Upper lobe of right lung (tissue), 1 donor: ENCODE results near the gene RASSF1. TPM values are rescaled to one million over a fixed set of nuclear protein-coding genes. Genes with fewer than 3 reads are reported as not detected.

ENCODE experiments used
- ATAC-seq: fragments of 200-7000 bp; cut with Tn5 transposase; one replicate; pipeline ENCODE4 v1.9.1; 2020; ENCODE audit warnings: mild to moderate bottlenecking, moderate library complexity
- DNase-seq: peaks from one replicate; pipeline ENCODE4 v3.0.0-alpha.2; 2020
- H3K27ac ChIP-seq: fragments of 200-600 bp; one replicate; pipeline ENCODE4 v1.8.0; 2022
- H3K27me3 ChIP-seq: fragments of 200-600 bp; one replicate; pipeline ENCODE4 v1.8.0; 2022; ENCODE audit warnings: mild to moderate bottlenecking
- H3K36me3 ChIP-seq: fragments of 200-600 bp; one replicate; pipeline ENCODE4 v1.8.0; 2022
- H3K4me1 ChIP-seq: fragments of 200-600 bp; one replicate; pipeline ENCODE4 v1.8.0; 2022
- H3K4me3 ChIP-seq: fragments of 200-600 bp; one replicate; pipeline ENCODE4 v1.8.0; 2022; ENCODE audit warnings: mild to moderate bottlenecking
- H3K9me3 ChIP-seq: fragments of 200-600 bp; one replicate; pipeline ENCODE4 v1.8.0; 2022
- intact Hi-C: fragments of 100-400 bp; cut with DNase I; formaldehyde crosslinking; loops from one replicate; pipeline ENCODE4 v1.11.0; 2022
- total RNA-seq: library from RNA; stranded (reverse); fragmentation: NEBNext Ultra II Directional; extraction: Animal tissue kit (Norgen Biotek cat#: 25700); gene quantifications from one replicate; pipeline ENCODE4 v1.2.1, GENCODE V29; 2021
- TF ChIP-seq, protein P1 (sequence below): fragments of 200-600 bp; IDR thresholded peaks from one replicate; pipeline ENCODE4 v1.8.0; 2022; ENCODE audit warnings: antibody characterized with exemption
- donor health status: DM: no; HTN: yes; CAD: no; lungs with severe emphysema.

The RASSF1 gene
- total RNA-seq, 1 donor from 2014 or later, result 39.1 TPM

DNA sequence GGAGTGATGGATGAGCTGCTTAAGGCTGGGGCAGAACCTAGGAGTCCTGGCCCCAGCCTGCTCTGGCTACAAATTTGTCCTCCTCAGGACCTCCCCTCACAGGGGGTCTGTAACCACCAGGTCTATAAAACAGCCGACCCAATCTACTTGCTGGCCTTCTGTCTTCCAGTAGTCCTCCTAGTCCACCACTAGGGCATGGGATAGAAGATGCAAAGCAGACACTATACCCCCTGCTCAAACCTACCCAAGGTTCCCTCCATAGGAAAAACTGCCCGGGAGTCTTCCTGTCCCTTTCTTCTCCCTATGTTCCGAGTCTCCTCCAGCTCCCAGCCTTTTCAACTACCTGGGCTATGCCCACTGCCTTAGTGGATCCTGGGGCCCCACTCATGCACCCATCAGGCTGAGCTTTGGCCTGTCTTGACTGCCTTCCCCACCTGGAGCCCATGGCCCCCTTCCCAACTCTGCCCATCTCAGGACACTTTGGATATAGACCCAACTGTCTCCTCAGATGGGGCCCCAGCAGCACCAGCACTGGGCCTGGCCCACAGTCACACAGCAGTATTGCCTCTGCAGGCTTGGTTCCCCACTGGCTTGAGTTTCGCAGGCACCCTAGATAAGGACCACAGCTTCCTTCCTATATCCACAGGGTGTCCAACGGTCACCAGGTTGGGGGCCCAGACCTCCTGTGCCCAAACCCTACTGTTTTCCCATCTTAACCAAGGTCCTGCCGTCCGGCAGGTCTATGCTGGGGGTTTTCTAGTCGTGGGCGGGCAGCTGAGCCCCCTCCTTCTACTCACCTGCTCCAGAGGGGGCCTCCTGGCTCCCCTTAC, 42.5 kb downstream of the RASSF1 start:
- Histone ChIP-seq H3K27me3 (no peaks in the 10 kb centered on the region), H3K36me3 (no peaks in the 10 kb centered on the region), H3K4me1 (peaks cover 26% of the 10 kb centered on the region), H3K27ac (peak overlapping the region; percentile 87), H3K4me3 (peak overlapping the region; percentile 65), H3K9me3 (no peaks in the 10 kb centered on the region)
- TF ChIP-seq, protein P1, sequence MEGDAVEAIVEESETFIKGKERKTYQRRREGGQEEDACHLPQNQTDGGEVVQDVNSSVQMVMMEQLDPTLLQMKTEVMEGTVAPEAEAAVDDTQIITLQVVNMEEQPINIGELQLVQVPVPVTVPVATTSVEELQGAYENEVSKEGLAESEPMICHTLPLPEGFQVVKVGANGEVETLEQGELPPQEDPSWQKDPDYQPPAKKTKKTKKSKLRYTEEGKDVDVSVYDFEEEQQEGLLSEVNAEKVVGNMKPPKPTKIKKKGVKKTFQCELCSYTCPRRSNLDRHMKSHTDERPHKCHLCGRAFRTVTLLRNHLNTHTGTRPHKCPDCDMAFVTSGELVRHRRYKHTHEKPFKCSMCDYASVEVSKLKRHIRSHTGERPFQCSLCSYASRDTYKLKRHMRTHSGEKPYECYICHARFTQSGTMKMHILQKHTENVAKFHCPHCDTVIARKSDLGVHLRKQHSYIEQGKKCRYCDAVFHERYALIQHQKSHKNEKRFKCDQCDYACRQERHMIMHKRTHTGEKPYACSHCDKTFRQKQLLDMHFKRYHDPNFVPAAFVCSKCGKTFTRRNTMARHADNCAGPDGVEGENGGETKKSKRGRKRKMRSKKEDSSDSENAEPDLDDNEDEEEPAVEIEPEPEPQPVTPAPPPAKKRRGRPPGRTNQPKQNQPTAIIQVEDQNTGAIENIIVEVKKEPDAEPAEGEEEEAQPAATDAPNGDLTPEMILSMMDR, result peak; percentile 11
- no peak for ATAC-seq
- intact Hi-C loops, result no loop called here
- no peak for DNase-seq

DNA sequence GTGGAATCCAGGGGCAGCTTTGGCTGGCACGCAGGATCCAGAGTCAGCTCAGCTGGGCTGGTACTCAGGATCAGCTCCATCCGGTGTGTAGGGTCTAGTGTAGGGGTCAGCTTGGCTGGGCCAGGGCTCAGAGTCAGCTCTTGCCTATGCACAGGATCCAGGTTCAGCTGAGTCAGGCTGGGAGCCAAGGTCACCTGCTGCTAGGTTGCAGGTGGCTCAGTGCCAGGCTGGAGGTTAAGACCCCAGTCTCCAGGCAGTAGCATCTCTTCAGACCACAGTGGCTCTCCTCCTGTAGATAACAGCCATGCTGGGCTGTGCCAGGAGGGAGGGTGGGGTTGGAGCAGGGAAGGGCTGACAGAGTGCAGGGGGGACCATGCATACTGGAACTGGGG, 43.3 kb downstream of the RASSF1 start:
- TF ChIP-seq, protein P1, result no peak
- no peaks in the 10 kb centered on the region for H3K27me3 ChIP-seq
- DNase-seq (no peak), ATAC-seq (no peak)
- intact Hi-C loops, result no loop called here
- no peak overlapping the region for H3K27ac ChIP-seq
- H3K36me3 ChIP-seq, result no peaks in the 10 kb centered on the region
- no peaks in the 10 kb centered on the region for H3K9me3 ChIP-seq
- peaks cover 31% of the 10 kb centered on the region for H3K4me1 ChIP-seq
- H3K4me3 ChIP-seq, result no peak overlapping the region

DNA sequence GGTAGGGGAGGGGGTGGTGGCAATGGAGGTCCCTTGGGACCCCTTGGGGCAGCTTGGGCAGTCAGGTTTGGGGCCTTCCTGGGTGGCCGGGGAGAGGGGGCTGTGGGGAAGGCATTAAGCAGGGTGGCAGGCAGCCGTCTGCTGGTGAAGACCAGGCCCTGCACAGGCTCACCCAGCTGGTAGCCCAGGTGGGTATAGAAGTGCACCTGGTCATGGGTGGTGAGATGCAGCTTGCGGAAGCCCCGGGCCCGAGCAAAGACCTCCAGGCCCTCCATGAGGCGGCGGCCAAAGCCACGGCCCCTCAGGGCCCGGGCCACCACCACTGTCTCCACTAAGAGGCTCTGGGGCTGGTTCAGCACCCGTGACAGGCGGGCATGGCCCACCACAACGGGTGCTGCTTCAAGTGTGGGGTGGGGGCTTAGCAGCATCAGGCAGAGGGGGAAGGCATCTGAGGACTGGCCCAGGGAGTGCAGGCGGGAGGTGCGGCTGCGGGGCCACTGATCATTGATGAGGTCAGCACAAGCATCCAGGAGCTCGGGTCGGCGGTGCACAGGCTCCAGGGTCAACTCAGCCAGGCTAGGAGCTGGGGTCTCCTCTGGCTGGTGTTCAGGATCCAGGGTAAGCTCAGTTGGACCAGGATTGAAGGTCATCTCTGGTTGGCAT, 43.8 kb downstream of the RASSF1 start:
- TF ChIP-seq, protein P1, result no peak
- no peaks in the 10 kb centered on the region for H3K9me3 ChIP-seq
- intact Hi-C loops, result no loop called here
- H3K27me3 ChIP-seq, result no peaks in the 10 kb centered on the region
- H3K27ac ChIP-seq, result no peak overlapping the region
- DNase-seq (no peak), ATAC-seq (no peak)
- H3K4me3 ChIP-seq, result no peak overlapping the region
- H3K4me1 ChIP-seq, result peaks cover 31% of the 10 kb centered on the region
- H3K36me3 ChIP-seq, result no peaks in the 10 kb centered on the region

DNA sequence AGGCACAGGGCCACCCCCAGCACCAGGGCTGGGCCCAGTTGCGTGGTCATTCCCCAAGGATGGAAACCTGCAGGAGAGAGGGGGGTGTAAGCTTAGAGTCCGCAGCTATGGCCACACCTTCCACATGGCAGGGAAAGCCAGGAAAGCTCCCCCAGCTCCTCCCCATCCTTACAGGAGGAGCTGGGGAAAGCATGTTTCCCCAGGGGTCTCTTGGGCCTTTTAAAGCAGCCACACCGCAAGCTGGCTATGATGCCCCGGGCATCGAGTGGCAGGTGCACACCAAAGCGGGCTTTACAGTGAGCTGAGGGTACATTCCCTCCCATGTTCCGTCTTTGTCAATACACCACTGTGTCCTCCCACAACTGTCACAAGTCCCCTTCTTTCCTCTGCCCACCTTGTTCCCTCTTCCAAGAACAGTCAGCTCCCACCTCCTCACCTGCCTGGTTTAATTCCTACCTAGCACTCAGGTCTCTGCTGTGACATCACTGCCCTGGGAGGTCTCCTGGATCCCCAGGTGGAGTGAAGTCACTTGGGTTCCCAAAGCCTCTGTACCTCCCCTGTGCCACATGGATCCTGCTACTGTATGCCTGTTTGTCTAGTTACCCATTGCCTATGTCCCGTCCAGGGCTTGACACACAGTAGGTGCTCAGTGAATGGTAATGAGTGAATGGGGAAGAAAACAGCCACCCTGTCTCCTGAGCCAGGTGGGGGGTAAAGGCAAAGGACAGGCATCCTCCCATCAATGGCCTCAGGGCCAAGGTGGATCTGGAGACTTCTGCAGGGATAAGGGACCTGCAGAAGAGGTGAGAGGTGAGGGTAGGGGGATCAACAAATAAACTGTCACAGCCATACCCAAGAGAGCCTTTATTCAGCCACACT, 44.8 kb downstream of the RASSF1 start:
- no peaks in the 10 kb centered on the region for H3K27me3 ChIP-seq
- H3K4me3 ChIP-seq, result no peak overlapping the region
- no peak overlapping the region for H3K27ac ChIP-seq
- intact Hi-C loops, result no loop called here
- DNase-seq (no peak), ATAC-seq (no peak)
- H3K4me1 ChIP-seq, result peaks cover 36% of the 10 kb centered on the region
- no peaks in the 10 kb centered on the region for H3K9me3 ChIP-seq
- no peaks in the 10 kb centered on the region for H3K36me3 ChIP-seq
- TF ChIP-seq, protein P1, result no peak

DNA sequence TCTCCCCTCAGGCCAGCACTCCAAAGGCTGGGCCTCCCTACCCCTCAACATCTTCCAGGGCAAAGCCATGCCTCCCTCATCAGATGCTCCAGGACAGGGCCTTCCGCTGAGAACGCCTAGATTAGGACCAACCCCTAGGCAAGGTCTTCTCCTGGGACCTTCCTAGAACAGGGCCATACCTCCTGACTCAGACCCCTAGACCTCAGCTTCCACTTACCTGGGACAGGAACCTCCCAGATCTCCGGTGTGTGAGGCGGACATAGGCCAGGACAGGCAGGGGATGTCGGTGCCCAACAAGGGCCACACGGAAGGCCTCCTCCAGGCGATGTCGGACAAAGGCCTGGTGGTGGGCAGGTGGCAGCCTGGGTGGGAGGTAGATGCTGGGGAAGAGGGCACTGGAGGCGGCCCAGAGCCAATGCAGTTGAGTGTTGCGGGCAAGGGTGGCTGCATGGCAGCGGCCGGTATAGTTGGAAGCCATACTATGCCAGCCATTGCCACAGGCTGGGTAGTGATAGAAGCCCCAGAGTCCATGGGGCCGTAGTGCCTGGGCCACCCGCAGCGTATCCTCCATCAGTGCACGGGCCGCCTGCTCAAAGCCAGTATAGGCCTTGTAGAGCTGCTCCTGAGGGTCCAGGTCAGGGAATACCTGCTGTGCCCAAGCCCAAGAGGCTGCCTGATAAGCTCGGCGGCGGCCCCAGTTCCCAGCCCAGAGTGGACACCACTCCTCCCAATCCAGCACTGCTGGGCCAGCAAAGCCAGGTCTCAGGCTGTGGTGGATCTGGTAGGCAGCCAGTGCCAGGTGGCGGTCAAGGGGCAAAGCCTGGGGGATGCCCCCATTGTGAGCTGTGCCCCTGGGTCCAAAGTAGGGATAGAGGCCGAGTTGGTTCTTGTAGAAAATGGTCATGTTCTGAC, 45.9 kb downstream of the RASSF1 start:
- Histone ChIP-seq H3K4me3 (no peak overlapping the region), H3K9me3 (no peaks in the 10 kb centered on the region), H3K36me3 (peaks cover 7% of the 10 kb centered on the region), H3K27ac (no peak overlapping the region), H3K4me1 (peaks cover 26% of the 10 kb centered on the region), H3K27me3 (no peaks in the 10 kb centered on the region)
- TF ChIP-seq, protein P1, result no peak
- ATAC-seq (no peak), DNase-seq (peak; percentile 66)
- intact Hi-C loops, result no loop called here
